WTC11 (cell line): ENCODE results near the gene CARD6.

Source experiments
- CREB1 ChIP-seq: sonication (generic); formaldehyde crosslinking; IDR thresholded peaks from 2 replicates; pipeline ENCODE4 v1.8.0; 2023; ENCODE audit warnings: mild to moderate bottlenecking, missing genetic modification reagents
- CTCF ChIP-seq: fragments of 200-600 bp; IDR thresholded peaks from 2 replicates; pipeline ENCODE4 v1.8.0; 2022; ENCODE audit warnings: antibody characterized with exemption
- ESRRA ChIP-seq: sonication (generic); formaldehyde crosslinking; IDR thresholded peaks from 2 replicates; pipeline ENCODE4 v1.8.1; 2022; ENCODE audit warnings: mild to moderate bottlenecking, missing genetic modification reagents, borderline replicate concordance
- GABPB1 ChIP-seq: sonication (generic); formaldehyde crosslinking; IDR thresholded peaks from 2 replicates; pipeline ENCODE4 v1.8.1; 2023; ENCODE audit warnings: mild to moderate bottlenecking, missing genetic modification reagents
- GRHL2 ChIP-seq: fragments of 250-450 bp; sonication (Bioruptor Pico); IDR thresholded peaks from 2 replicates; pipeline ENCODE4 v1.8.0; 2022; ENCODE audit warnings: mild to moderate bottlenecking, moderate library complexity; ENCODE audit not compliant: insufficient replicate concordance, severe bottlenecking
- KAT7 ChIP-seq: sonication (generic); formaldehyde crosslinking; IDR thresholded peaks from 2 replicates; pipeline ENCODE4 v1.8.1; 2023; ENCODE audit warnings: missing genetic modification reagents, mild to moderate bottlenecking, borderline replicate concordance
- MAX ChIP-seq: sonication (generic); formaldehyde crosslinking; IDR thresholded peaks from 2 replicates; pipeline ENCODE4 v1.8.0; 2022; ENCODE audit warnings: mild to moderate bottlenecking, missing genetic modification reagents
- NR3C1 ChIP-seq: sonication (generic); formaldehyde crosslinking; conservative IDR thresholded peaks from 2 replicates; pipeline ENCODE4 v1.8.1; 2023; ENCODE audit warnings: low read depth, mild to moderate bottlenecking, missing genetic modification reagents
- SMAD4 ChIP-seq: sonication (generic); formaldehyde crosslinking; IDR thresholded peaks from 2 replicates; pipeline ENCODE4 v1.8.0; 2022; ENCODE audit warnings: mild to moderate bottlenecking, missing genetic modification reagents
- ZNF138 ChIP-seq: sonication (generic); formaldehyde crosslinking; conservative IDR thresholded peaks from 2 replicates; pipeline ENCODE4 v1.8.1; 2022; ENCODE audit warnings: mild to moderate bottlenecking, moderate library complexity, missing genetic modification reagents
- ZNF263 ChIP-seq: sonication (generic); formaldehyde crosslinking; IDR thresholded peaks from 2 replicates; pipeline ENCODE4 v1.8.1; 2022; ENCODE audit warnings: low read depth, mild to moderate bottlenecking, moderate library complexity, missing genetic modification reagents
- ZNF512 ChIP-seq: sonication (generic); formaldehyde crosslinking; IDR thresholded peaks from 2 replicates; pipeline ENCODE4 v1.8.1; 2022; ENCODE audit warnings: missing genetic modification reagents, borderline replicate concordance

GRCh38 chr5:40853632-40854192, 12.5 kb downstream of the CARD6 start:
- no peak for TF ChIP-seq NR3C1
- no peak for TF ChIP-seq CTCF
- TF ChIP-seq ZNF512 (CRISPR knock-in tag) = no peak
- TF ChIP-seq GRHL2 (CRISPR knock-in tag) = no peak
- TF ChIP-seq GABPB1 (CRISPR knock-in tag) = no peak
- no peak for TF ChIP-seq ZNF138 (CRISPR knock-in tag)
- TF ChIP-seq MAX = no peak
- TF ChIP-seq KAT7 = no peak
- TF ChIP-seq SMAD4 (CRISPR knock-in tag) = no peak
- no peak for TF ChIP-seq CREB1 (CRISPR knock-in tag)
- TF ChIP-seq ESRRA (CRISPR knock-in tag) = no peak
- no peak for TF ChIP-seq ZNF263
